ENCODE measurements around the gene LRP11. TPM values are rescaled to one million over a fixed set of nuclear protein-coding genes. Genes with fewer than 3 reads are reported as not detected.

LRP11 gene
- polyA plus RNA-seq, 1 experiment: 26.3 TPM

- CTCF ChIA-PET: interaction anchor here (1.1 to 1.4 kb wide), 3 partner anchors 11 to 67 kb away, joined by 3 to 5 read pairs (median 3); no protein-coding TSS in a partner anchor
Observed at GRCh38 chr6:149900620-149901443, 36.7 kb upstream of the LRP11 start.

GRCh38 chr6:149899926-149900619 lies 35.9 kb upstream of the LRP11 start:
- Histone ChIP-seq H3K27me3 (ENCODE audit: control insufficient read depth, insufficient read depth, low read length) (no peaks in the 10 kb centered on the region), H3K36me3 (ENCODE audit: control insufficient read depth, insufficient read depth, low read length) (no peaks in the 10 kb centered on the region), H3K4me3 (ENCODE audit: low read depth, low read length) (no peak overlapping the region)
- no peak for TF ChIP-seq CTCF (IDR thresholded peaks at IDR 0.05; ENCODE audit: insufficient read depth, low read depth, low read length)
- DNase-seq (ENCODE audit: low read depth): no peak
- CTCF ChIA-PET: interaction anchor here (0.8 to 1.3 kb wide), 3 partner anchors 34 to 176 kb away, joined by 3 to 6 read pairs (median 5); no protein-coding TSS in a partner anchor
- POLR2A ChIA-PET: no interaction called here

More at GRCh38 chr6:149900620-149901443, 36.7 kb upstream of the LRP11 start:
- TF ChIP-seq CTCF (IDR thresholded peaks at IDR 0.05; ENCODE audit: insufficient read depth, low read depth, low read length): no peak
- no peaks in the 10 kb centered on the region for H3K36me3 ChIP-seq (ENCODE audit: control insufficient read depth, insufficient read depth, low read length)
- POLR2A ChIA-PET: no interaction called here
- no peak overlapping the region for H3K4me3 ChIP-seq (ENCODE audit: low read depth, low read length)
- no peaks in the 10 kb centered on the region for H3K27me3 ChIP-seq (ENCODE audit: control insufficient read depth, insufficient read depth, low read length)
- DNase-seq (ENCODE audit: low read depth): no peak

GRCh38 chr6:149899486-149899885 lies 35.3 kb upstream of the LRP11 start:
- CTCF ChIA-PET: interaction anchor here (0.8 to 1.3 kb wide), 3 partner anchors 34 to 175 kb away, joined by 3 to 6 read pairs (median 5); no protein-coding TSS in a partner anchor
- no peak for DNase-seq (ENCODE audit: low read depth)

GRCh38 chr6:149898966-149899365 lies 34.8 kb upstream of the LRP11 start:
- ChIA-PET CTCF (interaction anchor here (0.8 kb wide), 1 partner anchor 25 kb away, joined by 3 read pairs; no protein-coding TSS in a partner anchor), POLR2A (no interaction called here)
- H3K27me3 ChIP-seq (ENCODE audit: control insufficient read depth, insufficient read depth, low read length): no peaks in the 10 kb centered on the region
- H3K36me3 ChIP-seq (ENCODE audit: control insufficient read depth, insufficient read depth, low read length): no peaks in the 10 kb centered on the region
- H3K4me3 ChIP-seq (ENCODE audit: low read depth, low read length): no peak overlapping the region
- no peak for TF ChIP-seq CTCF (IDR thresholded peaks at IDR 0.05; ENCODE audit: insufficient read depth, low read depth, low read length)
- DNase-seq (ENCODE audit: low read depth): no peak

More at GRCh38 chr6:149899486-149899885, 35.3 kb upstream of the LRP11 start:
- POLR2A ChIA-PET: no interaction called here
- Histone ChIP-seq H3K27me3 (ENCODE audit: control insufficient read depth, insufficient read depth, low read length) (no peaks in the 10 kb centered on the region), H3K4me3 (ENCODE audit: low read depth, low read length) (no peak overlapping the region), H3K36me3 (ENCODE audit: control insufficient read depth, insufficient read depth, low read length) (no peaks in the 10 kb centered on the region)
- no peak for TF ChIP-seq CTCF (IDR thresholded peaks at IDR 0.05; ENCODE audit: insufficient read depth, low read depth, low read length)
